DMS153 (cell line): ENCODE data around the gene PCSK4.
"Not testable (repeated sequence)": the region's sequence is repeated elsewhere in the genome, so short reads cannot be mapped to it uniquely, and the experiment has no call there.

Experiments used
- DNase-seq: peaks from one replicate; lab custom pipeline; 2025; lab: John Stamatoyannopoulos, UW

PCSK4 gene

DNA sequence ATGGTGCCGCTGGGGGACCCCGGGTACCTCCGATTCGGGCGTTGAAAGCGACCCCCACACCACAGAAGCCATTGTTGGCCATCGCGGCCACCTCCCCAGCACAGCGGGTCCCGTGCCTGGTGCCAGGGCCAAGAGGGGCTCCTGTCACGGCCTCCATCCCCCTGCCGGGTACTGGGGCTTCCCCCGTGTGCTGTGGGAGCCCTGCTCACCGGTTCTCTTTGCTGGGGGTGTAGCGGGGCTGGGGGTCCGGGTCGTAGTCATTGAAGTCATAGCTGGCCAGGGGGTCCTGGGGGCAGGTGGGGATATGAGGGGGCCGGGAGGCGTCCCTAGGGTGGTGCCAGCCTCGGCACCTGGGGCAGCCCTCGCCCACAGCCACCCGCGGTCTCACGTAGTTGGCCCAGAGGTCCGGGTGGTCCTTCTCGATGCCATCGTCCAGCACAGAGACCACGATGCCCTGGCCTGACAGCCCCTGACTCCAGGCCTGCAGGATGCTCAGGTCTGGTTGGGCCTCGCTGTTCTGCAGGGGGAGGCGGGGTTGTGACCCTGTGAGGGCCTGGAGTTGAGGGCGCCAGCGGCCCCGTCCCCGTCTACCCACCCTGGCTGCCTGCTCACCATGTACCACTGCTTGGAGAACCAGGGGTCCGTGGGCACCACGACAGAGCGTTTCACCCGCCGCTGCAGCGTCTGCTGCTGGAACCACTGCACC lies 2.4 kb downstream of the PCSK4 start:
- DNase-seq: no peak

DNA sequence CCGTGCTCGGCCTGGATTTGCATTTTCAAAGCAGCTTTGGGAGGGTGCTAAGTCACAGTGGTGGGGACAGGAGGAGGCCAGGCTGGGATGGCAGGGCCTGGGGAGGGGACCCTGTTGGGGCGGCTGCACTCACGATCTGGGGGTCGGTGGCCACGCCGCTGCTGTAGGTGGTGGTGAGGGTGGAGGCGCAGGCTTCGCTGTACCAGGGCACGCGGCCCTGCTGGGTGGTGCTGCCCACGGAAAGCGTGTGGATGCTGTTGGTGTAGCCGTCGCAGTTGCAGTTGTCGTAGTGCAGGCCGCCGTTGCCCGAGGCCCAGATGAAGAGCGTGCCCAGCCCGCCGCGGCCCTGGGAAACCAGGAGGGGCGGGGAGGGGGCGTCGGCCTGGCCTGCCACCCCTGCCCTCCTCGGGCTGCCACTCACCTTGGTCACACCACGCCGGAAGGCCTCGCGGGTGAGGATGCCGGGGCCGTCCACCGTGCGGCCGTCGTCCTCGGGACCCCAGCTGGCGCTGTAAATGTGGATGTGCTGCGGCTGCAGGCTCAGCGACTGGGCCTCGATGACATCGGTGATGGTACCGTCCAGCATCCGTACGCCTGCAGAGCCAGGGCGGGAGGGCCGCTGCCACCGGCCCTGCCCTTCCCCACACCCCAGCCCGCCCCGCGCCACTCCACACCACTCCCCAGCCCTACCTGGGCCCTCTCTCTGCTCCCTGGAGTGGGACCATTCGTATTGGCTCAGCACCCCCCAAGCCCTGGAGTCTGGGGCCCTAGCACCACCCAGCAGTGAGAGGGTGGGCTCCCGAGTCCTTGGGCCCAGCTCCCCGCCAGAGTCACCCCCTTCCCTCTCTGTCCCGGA lies 3.2 kb downstream of the PCSK4 start:
- DNase-seq: no peak

DNA sequence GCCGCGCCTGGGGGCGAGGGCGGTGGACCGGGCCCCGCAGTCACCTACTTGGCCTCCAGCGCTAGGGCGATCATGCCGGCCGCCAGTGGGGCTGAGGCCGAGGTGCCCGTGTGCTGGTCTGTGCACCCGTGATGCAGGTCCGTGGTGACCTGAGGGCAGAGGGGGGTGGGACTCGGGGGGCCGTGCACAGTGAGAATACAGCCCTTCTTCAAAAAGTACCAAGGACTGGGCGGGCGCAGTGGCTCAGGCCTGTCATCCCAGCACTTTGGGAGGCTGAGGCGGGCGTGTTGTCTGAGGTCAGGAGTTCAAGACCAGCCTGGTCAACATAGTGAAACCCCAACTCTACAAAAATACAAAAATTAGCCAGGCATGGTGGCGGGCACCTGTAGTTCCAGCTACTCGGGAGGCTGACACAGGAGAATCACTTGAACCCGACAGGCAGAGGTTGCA lies 6.1 kb downstream of the PCSK4 start:
- DNase-seq: no peak

DNA sequence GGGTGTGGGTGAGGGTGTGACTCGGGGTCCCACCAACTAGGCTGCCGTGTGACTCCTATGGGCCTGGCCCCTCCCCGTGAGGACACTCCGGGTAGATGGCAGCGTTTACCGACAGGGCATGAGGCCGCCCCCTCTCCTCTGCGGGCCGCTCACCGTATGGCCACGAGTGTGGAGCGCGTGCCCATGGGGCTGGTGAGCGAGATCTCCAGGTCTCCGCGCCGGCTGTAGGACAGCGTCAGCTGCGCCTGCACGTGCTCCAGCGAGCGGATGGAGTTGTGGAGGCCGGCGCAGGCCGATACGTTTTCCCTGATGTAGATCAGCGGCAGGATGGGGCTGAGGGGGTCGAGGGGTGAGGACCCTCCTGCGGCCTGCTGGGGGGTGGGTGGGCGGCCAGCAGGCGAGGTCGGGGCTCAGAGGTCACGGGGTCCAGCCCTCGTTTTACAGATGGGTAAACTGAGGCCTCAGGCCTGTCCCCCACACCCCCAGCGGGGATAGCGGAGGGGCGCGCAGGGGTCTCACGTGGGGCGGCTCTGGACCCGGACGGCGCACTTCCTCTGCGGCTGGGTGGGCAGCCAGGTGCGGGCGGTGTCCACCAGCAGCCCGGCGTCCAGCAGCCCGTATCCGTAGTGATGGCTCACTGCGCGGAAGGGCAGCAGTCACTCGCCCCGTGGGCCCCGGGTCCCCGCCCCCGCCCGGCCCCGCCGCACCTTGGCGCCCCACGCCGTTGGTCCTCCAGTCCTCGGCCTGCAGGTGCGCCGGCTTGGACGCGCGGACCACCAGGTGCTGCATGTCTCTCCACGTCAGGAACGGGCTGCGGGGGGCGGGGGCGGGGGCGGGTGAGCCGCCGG lies 6.8 kb downstream of the PCSK4 start:
- DNase-seq: no peak

DNA sequence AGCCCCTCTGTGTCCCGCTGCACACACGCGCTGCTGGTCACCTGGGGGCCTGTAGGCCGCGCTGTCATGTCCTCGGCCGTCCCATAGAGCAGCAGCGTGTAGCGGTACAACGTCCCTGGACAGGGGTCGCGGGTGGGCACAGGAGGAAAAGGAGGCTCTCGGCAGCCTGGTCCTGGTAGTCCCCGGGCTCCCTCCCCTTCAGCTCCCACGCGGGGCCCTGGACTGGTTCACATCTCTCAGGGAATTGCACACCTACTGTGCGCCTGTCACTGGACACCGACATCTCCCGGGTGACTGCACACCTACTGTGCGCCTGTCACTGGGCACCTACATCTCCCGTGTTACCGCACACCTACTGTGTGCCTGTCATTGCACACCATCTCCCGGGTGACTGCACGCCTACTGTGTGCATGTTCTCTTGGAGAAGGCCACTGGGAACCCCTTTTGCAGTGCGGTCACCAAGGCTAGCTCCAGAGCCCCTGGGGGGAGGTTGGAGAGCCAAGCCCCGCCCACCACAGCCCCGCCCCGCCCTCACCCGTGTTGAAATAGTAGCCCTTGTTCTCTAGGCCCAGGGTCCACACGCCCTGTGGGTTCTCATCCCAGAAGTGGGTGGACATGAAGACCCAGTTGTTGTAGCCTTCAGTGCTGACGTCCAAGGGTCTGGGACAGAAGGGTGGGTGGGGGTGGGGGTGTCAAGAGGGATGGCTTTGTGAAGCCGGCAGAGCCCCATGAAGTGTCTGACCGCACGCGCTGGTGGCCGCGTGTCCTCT lies 7.6 kb downstream of the PCSK4 start:
- no peak for DNase-seq

DNA sequence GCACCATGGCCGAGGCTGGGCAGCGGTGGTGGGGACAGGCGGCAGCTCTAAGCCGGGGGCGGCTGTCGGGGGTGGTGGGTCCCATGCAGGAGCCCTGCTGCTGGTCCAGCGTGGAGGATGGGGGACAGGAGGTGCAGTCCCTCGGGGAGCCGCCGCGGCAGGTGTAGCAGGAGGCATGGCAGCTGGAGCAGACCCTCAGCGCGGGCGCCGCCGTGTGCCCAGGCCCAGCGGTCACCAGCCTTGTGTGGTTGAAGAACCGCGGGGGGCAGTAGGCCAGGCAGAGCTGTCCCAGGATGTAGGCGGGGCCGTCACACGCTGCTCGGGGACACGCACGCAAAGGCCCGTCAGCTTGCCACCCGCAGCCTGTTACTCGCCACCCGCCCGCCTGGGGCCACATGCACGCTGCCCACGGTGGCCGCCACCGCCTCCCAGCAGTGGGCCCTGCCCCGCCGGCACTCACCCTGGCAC lies 8.2 kb downstream of the PCSK4 start:
- no peak for DNase-seq

DNA sequence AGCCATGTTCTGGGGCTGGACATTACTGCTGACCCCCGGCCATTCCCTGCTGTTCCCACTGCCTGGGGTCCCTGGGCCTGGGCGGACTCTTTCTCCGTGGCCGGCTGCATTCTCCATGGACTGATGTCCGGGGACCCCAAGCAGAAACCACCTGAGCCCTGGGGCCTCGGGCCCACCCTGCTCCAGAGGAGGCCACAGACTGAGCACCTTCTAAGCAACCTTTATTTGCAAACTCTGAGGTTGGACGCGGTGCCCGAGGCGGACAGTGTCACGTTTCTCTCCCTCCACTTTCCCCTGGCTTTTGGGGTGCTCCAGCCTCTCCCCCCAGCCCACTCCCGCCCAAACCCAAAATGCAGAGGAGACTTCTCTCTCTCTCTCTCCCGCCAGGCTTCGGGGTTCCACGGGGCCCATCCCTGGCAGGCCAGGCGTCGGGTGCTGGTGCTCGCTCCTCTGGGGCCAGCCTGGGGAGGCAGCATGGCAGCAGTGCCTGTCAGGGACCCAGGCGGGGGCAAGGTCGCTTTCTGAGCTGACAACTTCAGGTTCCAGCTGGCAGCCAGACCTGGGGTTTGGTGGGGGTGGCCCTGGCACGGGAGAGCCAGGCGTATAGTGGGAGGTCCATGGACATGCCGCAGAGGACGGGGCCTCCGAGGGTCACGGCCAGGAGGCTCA lies 8.8 kb downstream of the PCSK4 start:
- no peak for DNase-seq

DNA sequence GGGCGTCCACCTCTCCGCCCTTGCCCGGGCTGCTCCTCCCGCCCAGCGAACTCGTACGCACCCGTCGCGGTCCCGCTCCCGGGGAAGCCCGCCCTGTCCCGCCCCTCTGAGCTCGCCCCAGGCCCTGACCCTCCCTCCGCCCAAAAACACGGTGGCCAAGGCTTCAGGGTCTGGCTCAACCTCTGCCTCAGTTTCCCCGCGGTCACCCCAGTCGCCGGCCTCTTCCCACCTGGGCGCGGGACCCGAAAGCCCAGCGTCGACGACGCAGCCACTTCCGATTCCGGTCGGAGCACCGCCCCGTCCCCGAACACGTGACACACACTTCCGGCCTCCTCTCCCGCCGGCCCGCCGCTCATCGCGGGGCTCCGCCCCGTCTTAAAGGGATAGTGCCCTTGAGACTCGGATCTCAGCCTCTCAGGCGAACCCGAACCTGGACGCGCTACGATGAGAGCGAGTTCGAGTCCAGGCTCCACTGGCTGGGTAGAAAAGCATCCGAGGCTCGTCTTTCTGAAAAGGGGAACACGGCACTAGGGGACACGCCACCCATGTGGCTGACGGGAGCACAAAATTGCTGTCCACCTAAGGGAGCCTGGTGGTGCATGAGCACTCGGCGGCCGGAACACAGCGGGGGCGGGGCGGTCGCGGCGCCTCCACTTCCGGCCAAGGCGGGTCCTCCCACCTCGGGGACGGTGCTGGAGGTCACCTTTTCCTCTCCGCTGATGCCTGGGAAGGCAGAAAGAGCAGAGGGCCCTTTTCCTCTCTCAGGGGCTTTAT lies 11.0 kb downstream of the PCSK4 start, which contains the start of gene C19orf25:
C19orf25 (minus strand) TSS at position 282 of the 774 bp plus-strand sequence. CDS start 312 bp downstream, outside the sequence.
- DNase-seq: peak; percentile 72

DNA sequence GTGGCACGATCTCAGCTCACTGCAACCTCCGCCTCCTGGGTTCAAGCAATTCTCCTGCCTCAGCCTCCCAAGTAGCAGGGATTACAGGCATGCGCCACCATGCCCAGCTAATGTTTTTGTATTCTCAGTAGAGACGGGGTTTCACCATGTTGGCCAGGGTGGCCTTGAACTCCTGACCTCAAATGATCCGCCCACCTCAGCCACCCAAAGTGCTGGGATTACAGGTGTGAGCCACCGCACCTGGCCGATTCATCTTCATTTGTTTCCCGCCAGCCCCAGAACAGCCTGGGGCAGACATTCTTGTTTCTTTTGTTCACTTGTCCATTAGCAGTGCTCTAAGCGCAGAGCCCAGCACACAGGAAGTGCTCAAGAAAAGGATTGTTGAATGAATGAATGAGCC lies 13.1 kb downstream of the PCSK4 start:
- not testable (repeated sequence) for DNase-seq

DNA sequence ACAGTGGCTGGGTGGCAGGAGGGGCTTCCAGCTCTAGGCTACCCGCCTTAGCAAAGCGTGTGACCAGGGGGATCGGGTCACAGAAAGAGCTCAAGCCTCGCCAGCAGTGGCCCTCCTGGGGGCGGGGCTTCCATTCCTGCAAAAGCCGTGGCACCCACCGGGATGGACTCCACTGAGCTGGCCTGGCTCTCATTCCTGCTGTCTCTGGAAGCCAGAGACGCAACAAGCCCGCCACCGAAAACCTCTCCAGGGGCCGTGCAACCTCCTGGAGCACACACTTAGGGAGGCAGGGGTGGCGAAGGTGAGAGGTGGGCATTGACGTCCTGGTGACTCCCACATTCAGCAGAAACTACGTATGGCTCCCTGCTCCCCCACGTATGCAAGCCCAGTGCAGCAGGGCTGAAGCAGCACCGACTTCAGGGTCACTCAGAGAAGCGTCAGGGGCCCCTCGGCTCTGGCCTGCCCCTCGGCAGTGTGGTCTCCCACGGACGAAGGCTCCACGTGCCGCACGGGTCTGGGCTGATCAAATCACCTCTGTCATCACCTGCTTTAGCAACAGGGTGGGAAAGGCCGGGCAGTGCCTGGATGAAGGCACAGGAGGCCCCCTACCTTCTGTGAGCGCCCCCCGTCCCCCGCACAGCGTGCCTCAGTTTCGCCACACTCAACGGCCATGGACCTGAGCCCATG lies 14.3 kb downstream of the PCSK4 start:
- DNase-seq: no peak

DNA sequence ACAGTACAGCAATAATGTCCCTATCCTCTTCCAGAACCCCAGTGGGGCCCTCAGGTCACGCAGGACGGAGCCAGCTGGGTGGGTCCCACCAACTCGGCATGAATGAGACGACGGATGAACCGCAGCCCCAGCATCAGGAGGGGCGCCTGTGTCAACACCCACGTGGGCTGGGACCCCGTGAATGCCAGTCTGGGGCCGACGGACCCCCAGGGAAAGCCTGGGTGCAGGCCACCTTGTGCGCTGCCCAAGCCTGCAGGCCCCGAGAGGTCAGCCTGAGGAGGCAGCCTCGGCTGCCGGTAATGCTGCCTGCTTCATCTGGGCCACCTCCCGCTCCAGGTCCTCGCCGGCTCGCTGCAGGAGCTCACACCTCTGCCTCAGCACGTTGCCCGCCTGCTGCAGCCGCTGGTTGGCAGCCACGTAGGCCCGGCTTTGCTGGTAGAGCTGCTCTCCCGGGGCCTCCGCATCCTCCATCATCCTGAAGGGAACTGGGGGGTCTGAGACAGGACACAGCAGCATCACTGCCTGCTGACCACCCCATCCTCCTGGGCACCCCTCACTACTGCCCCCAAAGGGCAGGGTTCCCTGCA lies 15.3 kb downstream of the PCSK4 start:
- no peak for DNase-seq

DNA sequence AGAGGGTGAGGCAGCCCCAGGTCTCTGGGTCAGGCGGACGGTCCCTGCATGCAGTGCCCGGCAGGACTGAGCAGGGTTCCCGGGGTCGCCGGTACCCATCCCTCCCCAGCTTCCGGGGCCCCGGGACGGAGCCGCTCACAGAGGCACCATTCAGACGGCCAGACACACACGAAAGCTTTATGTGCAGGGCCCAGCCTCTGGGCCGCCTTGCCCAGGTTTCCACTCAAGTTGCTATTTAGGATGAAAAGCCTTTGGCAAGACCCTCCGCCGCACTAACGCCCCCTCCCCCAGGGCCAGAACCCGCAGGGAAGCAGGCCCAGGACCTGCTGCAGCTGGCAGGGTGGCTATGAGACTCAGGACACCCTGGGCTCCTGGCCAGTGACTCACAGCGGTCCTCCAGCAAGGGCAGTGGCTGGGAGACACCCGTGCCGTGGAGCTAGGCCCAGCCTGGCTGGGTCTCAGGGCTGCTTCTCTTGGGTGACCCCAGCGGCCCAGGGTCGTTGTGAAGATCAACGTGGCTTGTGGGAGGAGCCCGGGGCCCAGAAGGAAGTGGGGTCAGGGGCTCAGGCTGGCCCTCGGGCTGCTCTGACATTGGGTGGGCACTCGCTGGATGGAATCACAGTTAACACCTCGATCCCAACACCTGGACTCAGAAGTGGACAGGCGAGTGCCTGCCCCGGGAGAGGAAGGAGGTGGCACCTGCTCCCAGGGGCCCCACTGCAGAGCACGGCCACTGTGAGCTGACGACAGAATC lies 16.0 kb downstream of the PCSK4 start:
- no peak for DNase-seq

DNA sequence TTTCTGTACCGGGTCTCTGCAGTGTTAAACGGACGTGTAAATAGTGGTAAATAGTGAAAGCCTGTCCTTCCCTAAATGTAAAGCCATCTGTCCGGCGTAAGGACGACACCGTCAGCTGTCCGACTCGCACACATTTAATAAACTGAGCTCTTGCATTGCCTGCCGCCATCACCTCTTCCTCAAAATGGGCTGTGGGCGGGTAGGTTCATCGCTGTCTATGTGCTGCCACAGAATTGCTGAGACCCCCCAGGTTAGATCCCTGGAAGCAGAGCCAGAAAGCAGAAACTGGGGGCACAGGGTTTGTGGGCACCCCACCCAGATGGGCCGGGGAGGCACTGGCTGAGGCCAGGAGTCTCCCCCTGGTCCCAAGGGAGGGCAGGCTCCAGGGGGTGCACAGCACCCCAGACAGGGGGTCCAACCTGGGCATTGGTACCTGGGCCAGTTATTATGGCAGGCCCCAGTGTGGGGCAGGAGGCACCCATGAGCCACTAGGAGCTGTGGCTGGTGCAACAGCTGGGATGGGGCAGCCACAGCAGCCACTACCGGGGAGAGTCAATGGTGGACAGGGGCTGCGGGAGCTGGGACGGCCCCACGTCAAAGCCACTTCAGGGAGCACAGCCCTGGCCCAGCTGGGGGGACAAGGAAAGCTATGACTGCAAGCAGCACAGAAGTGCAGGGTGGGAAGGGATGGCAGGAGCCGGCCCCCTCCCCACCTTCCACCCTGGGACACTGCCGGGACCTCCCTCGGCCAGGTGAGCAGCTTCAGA lies 16.9 kb downstream of the PCSK4 start:
- DNase-seq: no peak

DNA sequence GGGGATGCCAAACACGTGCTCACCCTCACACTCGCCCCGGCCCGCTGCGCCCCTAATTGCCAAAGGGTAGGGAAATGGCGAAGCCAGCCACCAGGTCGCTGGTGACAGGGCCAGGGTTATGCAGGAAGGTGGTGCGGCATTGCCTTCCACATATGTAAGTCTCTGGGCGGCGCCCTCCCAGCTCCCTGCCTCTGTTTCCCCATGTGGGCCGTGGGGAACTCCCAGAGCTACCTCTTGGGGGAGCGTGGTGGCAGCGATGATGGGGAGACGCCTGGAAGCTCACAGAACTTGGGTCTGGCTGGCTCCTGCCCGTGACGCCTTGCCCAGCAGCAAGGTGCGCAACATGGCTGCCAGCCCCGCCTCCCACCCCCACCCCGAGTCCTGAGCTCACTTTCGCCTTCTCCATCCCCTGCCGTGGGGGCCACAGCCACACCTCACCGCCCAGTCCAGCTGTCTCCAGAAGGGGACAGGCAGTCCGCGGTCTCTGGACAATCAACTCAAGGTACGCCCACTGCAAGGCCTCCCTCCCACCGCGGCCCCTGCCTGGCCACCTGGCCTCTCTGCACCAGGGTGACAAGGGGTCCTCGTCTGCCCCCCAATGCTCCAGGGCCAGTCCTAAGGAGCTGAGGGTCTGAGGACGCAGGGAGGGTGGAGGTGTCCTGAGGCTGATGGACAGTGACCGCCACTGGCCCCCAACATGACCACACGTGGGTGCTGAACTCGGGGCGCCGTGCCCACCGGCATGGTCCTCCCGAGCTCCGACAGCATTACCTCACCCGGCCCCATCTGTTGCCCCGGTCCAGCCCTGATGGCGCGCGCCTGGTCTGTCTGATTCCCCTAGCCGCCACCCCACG lies 17.7 kb downstream of the PCSK4 start:
- no peak for DNase-seq

DNA sequence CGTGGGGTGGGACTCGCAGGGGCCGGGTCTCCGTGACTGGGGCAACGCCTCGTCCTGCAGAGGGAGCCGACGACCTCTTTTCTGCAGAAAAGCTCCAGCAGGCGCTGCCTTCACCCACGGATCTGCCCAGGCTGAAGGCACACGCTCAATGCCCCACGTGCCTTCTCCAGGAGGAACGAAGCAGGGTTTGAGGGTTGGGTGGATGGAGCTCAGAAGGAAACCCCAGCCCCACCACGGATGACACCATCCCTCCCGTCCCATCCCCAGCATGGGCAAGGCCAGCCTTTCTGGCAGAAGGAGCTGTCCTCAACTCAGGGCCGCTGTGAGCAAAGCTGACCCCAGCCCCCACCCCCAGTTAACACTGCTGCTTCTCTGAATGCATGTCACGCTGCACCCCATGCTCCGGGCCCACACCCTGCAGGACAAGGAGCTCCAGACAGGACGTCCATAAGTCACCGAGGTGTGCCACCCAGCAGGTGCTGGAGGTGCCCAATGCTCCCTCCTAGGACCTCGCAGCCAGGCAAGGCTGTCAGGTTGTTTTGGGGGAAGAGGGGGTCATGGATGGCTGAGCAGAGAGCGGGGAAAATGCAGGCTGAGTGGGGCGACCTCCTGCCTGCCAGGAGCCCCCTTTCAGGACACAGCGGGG lies 18.5 kb downstream of the PCSK4 start:
- DNase-seq: no peak

DNA sequence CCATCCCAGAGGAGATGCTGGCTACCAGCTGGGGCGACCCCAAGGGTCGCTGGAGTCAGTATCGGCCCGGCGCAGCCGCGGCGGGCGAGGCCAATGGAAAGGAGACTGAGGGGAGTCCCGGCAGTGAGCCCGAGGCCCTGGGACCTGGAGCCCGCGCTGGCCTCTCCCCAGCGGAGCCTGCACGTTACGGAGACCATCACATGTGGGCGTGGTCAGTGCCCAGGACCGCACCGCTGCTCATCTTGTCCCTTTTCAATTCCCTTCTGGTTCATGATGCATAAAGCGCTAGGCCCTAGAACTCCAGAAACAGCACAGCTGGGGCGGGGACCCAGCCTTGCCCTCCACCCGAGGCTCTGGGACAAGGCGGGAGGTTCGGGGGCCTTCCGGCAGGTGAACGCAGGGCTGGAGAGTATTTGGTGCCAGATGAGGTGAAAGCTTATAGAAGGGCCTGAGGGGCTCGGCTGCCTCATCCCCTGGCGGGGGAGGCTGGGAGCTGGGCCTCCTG lies 19.1 kb downstream of the PCSK4 start:
- DNase-seq: no peak
